T follicular helper cell (primary cell): ENCODE results near the gene SDHD.

Experiments used
- DNase-seq: peaks from one replicate; pipeline ENCODE4 v3.0.0-alpha.2; 2020; ENCODE audit warnings: low read depth

Gene SDHD

GRCh38 chr11:112103446-112103845 lies 16.8 kb downstream of the SDHD start:
- no peak for DNase-seq

GRCh38 chr11:112106070-112106469 lies 19.4 kb downstream of the SDHD start:
- DNase-seq, result no peak

GRCh38 chr11:112113539-112114457 lies 27.1 kb downstream of the SDHD start:
- no peak for DNase-seq

GRCh38 chr11:112114460-112114859 lies 27.8 kb downstream of the SDHD start:
- DNase-seq, result no peak

GRCh38 chr11:112115386-112115785 lies 28.7 kb downstream of the SDHD start:
- no peak for DNase-seq

GRCh38 chr11:112118176-112118575 lies 31.5 kb downstream of the SDHD start:
- no peak for DNase-seq

GRCh38 chr11:112121981-112122615 lies 35.4 kb downstream of the SDHD start:
- DNase-seq, result no peak

GRCh38 chr11:112123129-112123528 lies 36.5 kb downstream of the SDHD start:
- no peak for DNase-seq

GRCh38 chr11:112127056-112127455 lies 40.4 kb downstream of the SDHD start:
- DNase-seq, result no peak

GRCh38 chr11:112128483-112129121 lies 41.9 kb downstream of the SDHD start:
- no peak for DNase-seq

- no peak for DNase-seq
Observed at GRCh38 chr11:112129656-112130055, 43.0 kb downstream of the SDHD start.

- DNase-seq, result no peak
Observed at GRCh38 chr11:112132737-112133136, 46.1 kb downstream of the SDHD start.

- DNase-seq, result no peak
Observed at GRCh38 chr11:112134473-112134872, 47.8 kb downstream of the SDHD start.

GRCh38 chr11:112143597-112143996 lies 56.9 kb downstream of the SDHD start:
- no peak for DNase-seq
